Activated T-helper 17 cell treated with anti-CD3 and anti-CD28 coated beads, Interleukin-2, amount 50 U/mL, for 72 hours (primary cell): ENCODE results near the gene TRIP11. TPM values are rescaled to one million over a fixed set of nuclear protein-coding genes. Genes with fewer than 3 reads are reported as not detected.

Experiments used
- ATAC-seq: fragments of 150-1000 bp; cut with Tn5 transposase; replicated peaks from 2 replicates; pipeline ENCODE4 v1.10.0; 2021; ENCODE audit warnings: mild to moderate bottlenecking, moderate library complexity
- H3K27ac Mint-ChIP-seq: one replicate; pipeline ENCODE4 v1.8.0; 2022; ENCODE audit warnings: mixed read lengths
- H3K27me3 Mint-ChIP-seq: one replicate; pipeline ENCODE4 v1.8.0; 2022; ENCODE audit warnings: mixed read lengths
- H3K36me3 Mint-ChIP-seq: one replicate; pipeline ENCODE4 v1.8.0; 2022; ENCODE audit warnings: low read depth, mild to moderate bottlenecking, mixed read lengths
- H3K4me1 Mint-ChIP-seq: one replicate; pipeline ENCODE4 v1.8.0; 2022; ENCODE audit warnings: mixed read lengths
- H3K4me3 Mint-ChIP-seq: one replicate; pipeline ENCODE4 v1.8.0; 2022; ENCODE audit warnings: mild to moderate bottlenecking, mixed read lengths
- H3K9me3 Mint-ChIP-seq: one replicate; pipeline ENCODE4 v1.8.0; 2022; ENCODE audit warnings: mixed read lengths
- total RNA-seq, 2 donors: library from RNA; stranded (reverse); gene quantifications; one replicate each; pipeline ENCODE4 v1.2.3, GENCODE V29; 2022

TRIP11 gene
- total RNA-seq, 2 donors from 2014 or later, result 38.5 to 39.8 TPM

- Mint-ChIP-seq H3K9me3 (no peaks in the 10 kb centered on the region), H3K27ac (no peak overlapping the region), H3K4me3 (no peak overlapping the region), H3K4me1 (no peaks in the 10 kb centered on the region), H3K27me3 (peaks cover 6% of the 10 kb centered on the region), H3K36me3 (no peaks in the 10 kb centered on the region)
- ATAC-seq, result no peak
Observed at GRCh38 chr14:91956616-91957015, 83.2 kb downstream of the TRIP11 start.

- no peak overlapping the region for H3K27ac Mint-ChIP-seq
Observed at GRCh38 chr14:91955168-91955567, 84.7 kb downstream of the TRIP11 start.

GRCh38 chr14:91953170-91953985, 86.5 kb downstream of the TRIP11 start:
- peaks cover 6% of the 10 kb centered on the region for H3K27me3 Mint-ChIP-seq
- no peaks in the 10 kb centered on the region for H3K9me3 Mint-ChIP-seq
- no peak overlapping the region for H3K27ac Mint-ChIP-seq
- H3K4me1 Mint-ChIP-seq, result no peaks in the 10 kb centered on the region
- H3K4me3 Mint-ChIP-seq, result no peak overlapping the region
- no peak for ATAC-seq
- H3K36me3 Mint-ChIP-seq, result no peaks in the 10 kb centered on the region

More at GRCh38 chr14:91955168-91955567, 84.7 kb downstream of the TRIP11 start:
- no peak for ATAC-seq
- Mint-ChIP-seq H3K9me3 (no peaks in the 10 kb centered on the region), H3K4me3 (no peak overlapping the region), H3K36me3 (no peaks in the 10 kb centered on the region), H3K4me1 (no peaks in the 10 kb centered on the region), H3K27me3 (peaks cover 6% of the 10 kb centered on the region)

- Mint-ChIP-seq H3K27ac (no peak within 1 kb of the TSS), H3K4me1 (peaks cover 5% of the 10 kb centered on the region), H3K27me3 (peaks cover 24% of the 10 kb centered on the region), H3K36me3 (no peaks in the 10 kb centered on the region), H3K4me3 (peak within 1 kb of the TSS; percentile 83), H3K9me3 (no peaks in the 10 kb centered on the region)
- peak; percentile 70 for ATAC-seq
Observed at GRCh38 chr14:91947475-91948184, 92.2 kb downstream of the TRIP11 start, which contains the start of gene FBLN5. Gene FBLN5 (minus strand): TSS chr14:91947694. CDS start chr14:91947229, 465 bp downstream.

GRCh38 chr14:91946622-91947474, 93.0 kb downstream of the TRIP11 start:
- Mint-ChIP-seq H3K4me3 (peak overlapping the region; percentile 83), H3K36me3 (no peaks in the 10 kb centered on the region), H3K27me3 (peaks cover 24% of the 10 kb centered on the region), H3K27ac (no peak overlapping the region), H3K9me3 (no peaks in the 10 kb centered on the region), H3K4me1 (peaks cover 5% of the 10 kb centered on the region)
- peak; percentile 38 for ATAC-seq

GRCh38 chr14:91945751-91946621, 93.9 kb downstream of the TRIP11 start:
- H3K27me3 Mint-ChIP-seq, result peaks cover 24% of the 10 kb centered on the region
- H3K36me3 Mint-ChIP-seq, result no peaks in the 10 kb centered on the region
- H3K9me3 Mint-ChIP-seq, result no peaks in the 10 kb centered on the region
- no peak for ATAC-seq
- H3K4me3 Mint-ChIP-seq, result peak overlapping the region; percentile 83
- peaks cover 5% of the 10 kb centered on the region for H3K4me1 Mint-ChIP-seq
- no peak overlapping the region for H3K27ac Mint-ChIP-seq

GRCh38 chr14:91942946-91943345, 96.9 kb downstream of the TRIP11 start:
- Mint-ChIP-seq H3K36me3 (no peaks in the 10 kb centered on the region), H3K4me1 (peaks cover 5% of the 10 kb centered on the region)

GRCh38 chr14:91942128-91942527, 97.7 kb downstream of the TRIP11 start:
- H3K4me3 Mint-ChIP-seq, result no peak overlapping the region
- peaks cover 4% of the 10 kb centered on the region for H3K4me1 Mint-ChIP-seq
- peaks cover 19% of the 10 kb centered on the region for H3K27me3 Mint-ChIP-seq
- H3K36me3 Mint-ChIP-seq, result no peaks in the 10 kb centered on the region
- H3K27ac Mint-ChIP-seq, result no peak overlapping the region
- no peaks in the 10 kb centered on the region for H3K9me3 Mint-ChIP-seq
- no peak for ATAC-seq

More at GRCh38 chr14:91942946-91943345, 96.9 kb downstream of the TRIP11 start:
- Mint-ChIP-seq H3K27me3 (peaks cover 20% of the 10 kb centered on the region), H3K9me3 (no peaks in the 10 kb centered on the region), H3K27ac (no peak overlapping the region), H3K4me3 (no peak overlapping the region)
- ATAC-seq, result no peak

GRCh38 chr14:91940209-91940608, 99.7 kb downstream of the TRIP11 start:
- no peak overlapping the region for H3K4me3 Mint-ChIP-seq
- H3K9me3 Mint-ChIP-seq, result no peaks in the 10 kb centered on the region
- H3K4me1 Mint-ChIP-seq, result no peaks in the 10 kb centered on the region
- peaks cover 10% of the 10 kb centered on the region for H3K27me3 Mint-ChIP-seq
- no peak for ATAC-seq
- no peaks in the 10 kb centered on the region for H3K36me3 Mint-ChIP-seq
- no peak overlapping the region for H3K27ac Mint-ChIP-seq

- ATAC-seq, result no peak
- Mint-ChIP-seq H3K36me3 (no peaks in the 10 kb centered on the region), H3K27me3 (no peaks in the 10 kb centered on the region), H3K9me3 (no peaks in the 10 kb centered on the region), H3K27ac (no peak overlapping the region), H3K4me3 (no peak overlapping the region), H3K4me1 (no peaks in the 10 kb centered on the region)
Observed at GRCh38 chr14:91935586-91935985, 104.3 kb downstream of the TRIP11 start.

- ATAC-seq, result no peak
- Mint-ChIP-seq H3K4me3 (no peak overlapping the region), H3K27me3 (no peaks in the 10 kb centered on the region), H3K9me3 (no peaks in the 10 kb centered on the region), H3K27ac (no peak overlapping the region), H3K36me3 (no peaks in the 10 kb centered on the region), H3K4me1 (no peaks in the 10 kb centered on the region)
Observed at GRCh38 chr14:91934554-91935285, 105.1 kb downstream of the TRIP11 start.

GRCh38 chr14:91931478-91932088, 108.3 kb downstream of the TRIP11 start:
- Mint-ChIP-seq H3K27me3 (no peaks in the 10 kb centered on the region), H3K27ac (no peak overlapping the region), H3K4me3 (no peak overlapping the region), H3K9me3 (no peaks in the 10 kb centered on the region), H3K36me3 (no peaks in the 10 kb centered on the region), H3K4me1 (no peaks in the 10 kb centered on the region)
- ATAC-seq, result no peak

- Mint-ChIP-seq H3K4me3 (no peak overlapping the region), H3K27ac (no peak overlapping the region), H3K27me3 (no peaks in the 10 kb centered on the region), H3K9me3 (no peaks in the 10 kb centered on the region), H3K4me1 (no peaks in the 10 kb centered on the region), H3K36me3 (no peaks in the 10 kb centered on the region)
- ATAC-seq, result no peak
Observed at GRCh38 chr14:91929700-91930099, 110.2 kb downstream of the TRIP11 start.
